ENCODE measurements around the gene CDK17. TPM values are rescaled to one million over a fixed set of nuclear protein-coding genes. Genes with fewer than 3 reads are reported as not detected.
A peak's percentile ranks its signal among the peaks of the same experiment; 100 is the strongest.
"Not testable (repeated sequence)": the region's sequence is repeated elsewhere in the genome, so short reads cannot be mapped to it uniquely, and the experiment has no call there.

Gene CDK17
- total RNA-seq, 2 experiments from 2014 or later: 41.5 to 42.5 TPM

DNA sequence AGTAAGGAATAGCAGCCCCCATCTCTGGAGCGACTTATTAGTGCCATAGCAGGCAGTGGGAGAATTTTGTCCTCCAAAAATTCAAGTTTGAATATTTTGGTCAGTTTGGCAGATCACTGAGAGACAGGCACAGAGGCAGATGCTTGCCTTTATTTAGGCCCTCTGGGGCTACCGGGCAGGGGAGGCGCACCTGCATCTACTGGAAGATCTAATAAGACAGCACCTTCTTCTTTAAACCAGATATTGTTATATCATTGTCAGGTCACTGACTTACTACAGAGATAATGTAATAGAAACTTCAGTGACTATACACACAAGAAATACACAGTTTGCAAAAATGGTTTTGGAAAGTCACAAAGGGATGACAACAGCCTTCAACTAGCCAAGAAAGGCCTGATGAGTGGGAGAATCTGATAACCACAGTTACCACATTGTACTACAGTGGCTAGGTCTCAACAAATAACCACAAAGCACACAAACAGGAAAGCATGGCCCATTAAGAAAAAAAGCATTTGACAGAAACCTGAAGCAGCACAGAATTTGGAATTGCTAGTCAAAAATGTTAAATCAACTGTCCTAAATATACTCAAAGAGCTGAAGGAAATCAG, 56.8 kb downstream of the CDK17 start:
- peaks cover 47% of the 10 kb centered on the region for H3K36me3 Mint-ChIP-seq (ENCODE audit: low read depth)
- peaks cover 22% of the 10 kb centered on the region for H3K9me3 Mint-ChIP-seq
- ChIA-PET POLR2A (interaction anchor here (0.7 to 1.8 kb wide), 4 partner anchors 8 to 54 kb away, joined by 3 to 4 read pairs (median 3); no protein-coding TSS in a partner anchor), CTCF (interaction anchor here (1.4 to 2.2 kb wide), 2 partner anchors 57 to 173 kb away, joined by 5 read pairs; partner anchors contain the start of gene CDK17)
- peak; percentile 20 for DNase-seq
- peaks cover 46% of the 10 kb centered on the region for H3K4me1 Mint-ChIP-seq
- H3K27ac Mint-ChIP-seq: peak overlapping the region; percentile 2
- no peak overlapping the region for H3K4me3 Mint-ChIP-seq
- no peaks in the 10 kb centered on the region for H3K27me3 Mint-ChIP-seq

- POLR2A ChIA-PET, H3K27me3 Mint-ChIP-seq, H3K27ac Mint-ChIP-seq, H3K4me3 Mint-ChIP-seq, CTCF ChIA-PET, DNase-seq: not testable (repeated sequence)
- peaks cover 50% of the 10 kb centered on the region for H3K36me3 Mint-ChIP-seq (ENCODE audit: low read depth)
- H3K4me1 Mint-ChIP-seq: peaks cover 40% of the 10 kb centered on the region
- H3K9me3 Mint-ChIP-seq: peaks cover 25% of the 10 kb centered on the region
Observed at GRCh38 chr12:96339666-96340065, 60.6 kb downstream of the CDK17 start.

- H3K36me3 Mint-ChIP-seq (ENCODE audit: low read depth): peaks cover 43% of the 10 kb centered on the region
Observed at GRCh38 chr12:96338852-96339471, 61.3 kb downstream of the CDK17 start.

DNA sequence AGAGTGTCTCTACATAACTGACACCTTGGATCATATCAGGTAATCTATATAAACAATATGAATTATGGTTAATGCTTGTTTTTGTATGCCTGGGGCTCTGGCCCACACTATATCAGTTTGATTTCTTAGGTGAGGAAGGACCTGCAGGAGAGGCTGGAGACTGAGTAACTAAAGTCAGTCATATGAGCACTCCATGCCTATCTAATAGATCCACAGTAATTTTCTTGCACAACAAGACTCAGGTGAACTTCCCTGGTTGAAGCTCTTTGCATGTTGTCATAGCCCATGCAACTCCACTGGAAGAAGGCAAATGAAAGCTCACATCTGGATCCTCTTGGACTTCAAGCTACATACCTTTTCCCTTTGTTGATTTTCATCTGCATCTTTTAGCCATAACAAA, 62.3 kb downstream of the CDK17 start:
- Mint-ChIP-seq H3K27ac (no peak overlapping the region), H3K9me3 (peaks cover 14% of the 10 kb centered on the region), H3K4me3 (no peak overlapping the region), H3K27me3 (no peaks in the 10 kb centered on the region), H3K36me3 (ENCODE audit: low read depth) (peaks cover 35% of the 10 kb centered on the region), H3K4me1 (peaks cover 32% of the 10 kb centered on the region)
- CTCF ChIA-PET: interaction anchor here (1.2 to 1.4 kb wide), 2 partner anchors 19 to 63 kb away, joined by 3 to 4 read pairs; partner anchors contain the start of gene CDK17
- no peak for DNase-seq
- POLR2A ChIA-PET: no interaction called here

More at GRCh38 chr12:96338852-96339471, 61.3 kb downstream of the CDK17 start:
- ChIA-PET CTCF (no interaction called here), POLR2A (no interaction called here)
- Mint-ChIP-seq H3K27ac (no peak overlapping the region), H3K27me3 (no peaks in the 10 kb centered on the region), H3K9me3 (peaks cover 19% of the 10 kb centered on the region), H3K4me3 (no peak overlapping the region), H3K4me1 (peaks cover 40% of the 10 kb centered on the region)
- no peak for DNase-seq

DNA sequence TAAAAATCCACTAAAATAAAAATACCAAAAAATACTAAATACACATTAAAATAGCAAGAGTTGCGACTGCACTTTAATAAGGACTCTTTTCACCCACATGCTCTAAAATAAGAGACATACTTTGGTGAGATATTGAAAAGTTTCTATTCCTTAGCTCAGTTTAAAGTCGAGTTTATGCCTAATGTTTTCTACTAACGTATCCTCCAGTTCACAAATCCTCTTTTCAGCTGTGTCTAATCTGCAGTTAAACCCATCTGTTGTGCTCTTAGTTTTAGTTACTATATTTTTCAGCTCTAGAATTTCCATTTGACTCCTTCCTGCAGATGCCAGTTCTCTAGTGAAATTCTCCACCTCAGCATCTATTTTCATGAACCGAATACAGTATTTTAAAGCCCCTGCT, 63.8 kb downstream of the CDK17 start:
- Mint-ChIP-seq H3K4me1 (peaks cover 28% of the 10 kb centered on the region), H3K36me3 (ENCODE audit: low read depth) (peaks cover 39% of the 10 kb centered on the region), H3K27me3 (no peaks in the 10 kb centered on the region), H3K9me3 (peaks cover 14% of the 10 kb centered on the region), H3K27ac (no peak overlapping the region), H3K4me3 (no peak overlapping the region)
- no peak for DNase-seq
- CTCF ChIA-PET: no interaction called here
- POLR2A ChIA-PET: no interaction called here

DNA sequence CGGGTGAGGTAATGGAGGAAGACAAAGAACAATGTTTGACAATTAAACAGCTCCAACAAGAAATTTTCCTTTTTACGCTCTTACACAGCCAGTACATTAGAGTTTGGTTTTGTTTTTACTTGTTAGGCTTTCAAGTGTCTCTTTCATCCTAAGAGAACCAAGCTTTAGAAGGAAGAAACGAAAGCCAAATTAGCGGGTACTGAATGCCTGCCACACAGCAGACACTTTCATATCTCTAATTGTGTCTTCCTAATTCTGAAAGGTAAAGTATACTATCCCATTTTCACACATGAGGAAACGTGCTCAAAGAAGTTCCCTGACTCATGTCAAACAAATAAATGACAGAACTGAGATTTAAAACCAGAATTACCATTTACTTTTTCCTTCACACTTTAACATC, 65.0 kb downstream of the CDK17 start:
- Mint-ChIP-seq H3K4me3 (no peak overlapping the region), H3K9me3 (peaks cover 14% of the 10 kb centered on the region), H3K36me3 (ENCODE audit: low read depth) (peaks cover 39% of the 10 kb centered on the region), H3K27ac (no peak overlapping the region), H3K4me1 (peaks cover 30% of the 10 kb centered on the region), H3K27me3 (no peaks in the 10 kb centered on the region)
- POLR2A ChIA-PET: interaction anchor here (0.9 to 1.0 kb wide), 2 partner anchors 9 to 63 kb away, joined by 3 read pairs; no protein-coding TSS in a partner anchor
- no peak for DNase-seq
- CTCF ChIA-PET: no interaction called here

DNA sequence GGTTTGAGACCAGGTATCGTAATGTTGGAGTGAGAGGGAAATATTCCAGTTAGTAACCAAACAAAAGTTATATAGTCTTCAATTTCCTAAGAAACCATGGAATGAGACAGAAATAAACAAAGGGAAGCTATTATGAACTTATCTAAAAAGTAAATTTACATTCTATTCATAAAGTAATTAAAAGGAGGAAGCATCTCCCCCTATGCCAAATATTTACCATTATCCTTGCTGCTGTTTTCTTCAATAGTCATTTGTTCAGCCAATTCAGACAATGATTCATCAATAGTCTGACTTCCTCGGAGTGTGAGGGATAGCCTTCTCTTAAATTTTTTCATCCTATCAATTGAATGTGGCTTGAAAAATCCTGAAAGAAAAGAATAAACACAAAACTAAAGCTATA, 65.7 kb downstream of the CDK17 start:
- Mint-ChIP-seq H3K36me3 (ENCODE audit: low read depth) (peaks cover 42% of the 10 kb centered on the region), H3K27ac (no peak overlapping the region), H3K27me3 (no peaks in the 10 kb centered on the region), H3K4me1 (peaks cover 38% of the 10 kb centered on the region), H3K4me3 (no peak overlapping the region), H3K9me3 (peaks cover 14% of the 10 kb centered on the region)
- DNase-seq: no peak
- ChIA-PET POLR2A (interaction anchor here (0.9 kb wide), 1 partner anchor 9 kb away, joined by 3 read pairs; no protein-coding TSS in a partner anchor), CTCF (interaction anchor here (0.9 kb wide), 1 partner anchor 66 kb away, joined by 3 read pairs; no protein-coding TSS in a partner anchor)

DNA sequence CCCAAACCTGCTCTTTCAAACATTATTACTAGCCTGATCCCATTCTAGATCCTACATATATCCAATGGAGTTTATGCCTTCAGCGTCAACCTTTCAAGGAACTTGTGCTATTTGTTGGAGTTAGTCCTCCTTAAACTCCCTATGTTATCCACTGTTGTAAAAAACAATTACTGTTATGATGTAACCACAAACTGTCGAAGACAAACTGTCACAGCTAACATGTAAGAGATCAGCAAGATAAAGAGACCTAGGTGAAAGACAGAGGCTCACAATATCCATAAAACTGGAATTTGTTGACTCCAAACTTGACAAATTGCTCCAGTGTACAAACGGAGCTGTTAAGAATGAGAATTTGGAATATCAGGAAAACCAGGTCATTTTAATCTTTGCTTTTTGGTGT, 70.7 kb downstream of the CDK17 start:
- H3K4me3 Mint-ChIP-seq: no peak overlapping the region
- H3K27me3 Mint-ChIP-seq: no peaks in the 10 kb centered on the region
- no peak for DNase-seq
- H3K4me1 Mint-ChIP-seq: peaks cover 43% of the 10 kb centered on the region
- ChIA-PET CTCF (interaction anchor here (0.8 to 1.1 kb wide), 2 partner anchors 69 to 71 kb away, joined by 3 read pairs; partner anchors contain the start of gene CDK17), POLR2A (no interaction called here)
- H3K36me3 Mint-ChIP-seq (ENCODE audit: low read depth): peaks cover 42% of the 10 kb centered on the region
- no peak overlapping the region for H3K27ac Mint-ChIP-seq
- H3K9me3 Mint-ChIP-seq: no peaks in the 10 kb centered on the region

DNA sequence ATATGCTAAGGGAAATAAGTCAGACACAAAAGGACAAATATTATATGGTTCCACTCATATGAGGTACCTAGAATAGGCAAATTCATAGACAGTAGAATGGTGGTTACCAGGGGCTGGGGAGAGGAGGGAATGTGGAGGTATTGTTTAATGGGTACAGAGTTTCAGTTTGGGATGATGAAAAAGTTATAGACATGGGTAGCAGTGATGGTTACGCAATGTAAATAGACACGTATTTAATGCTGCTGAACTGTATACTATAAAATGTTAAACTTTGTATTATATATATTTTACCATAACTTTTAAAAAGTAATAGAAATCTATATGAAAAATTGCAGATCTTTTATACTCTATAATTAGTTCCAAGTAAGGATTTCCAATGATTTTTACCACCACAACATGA, 71.2 kb downstream of the CDK17 start:
- Mint-ChIP-seq H3K4me3 (no peak overlapping the region), H3K27ac (no peak overlapping the region), H3K9me3 (no peaks in the 10 kb centered on the region), H3K27me3 (no peaks in the 10 kb centered on the region), H3K4me1 (peaks cover 40% of the 10 kb centered on the region), H3K36me3 (ENCODE audit: low read depth) (peaks cover 45% of the 10 kb centered on the region)
- DNase-seq: no peak
- ChIA-PET POLR2A (no interaction called here), CTCF (no interaction called here)

DNA sequence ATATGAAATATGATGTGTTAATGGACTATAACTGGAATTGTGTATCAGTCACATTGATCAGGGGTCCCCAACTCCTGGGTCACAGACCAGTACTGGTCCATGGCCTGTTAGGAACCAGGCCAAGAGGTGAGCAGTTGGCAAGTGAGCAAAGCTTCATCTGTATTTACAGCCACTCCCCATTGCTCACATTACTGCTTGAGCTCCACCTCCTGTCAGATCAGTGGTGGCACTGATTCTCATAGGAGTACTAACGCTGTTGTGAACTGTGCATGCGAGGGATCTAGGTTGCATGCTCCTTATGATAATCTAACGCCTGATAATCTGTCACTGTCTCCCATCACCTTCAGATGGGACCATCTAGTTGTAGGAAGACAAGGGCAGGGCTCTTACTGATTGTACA, 72.3 kb downstream of the CDK17 start:
- H3K4me3 Mint-ChIP-seq: no peak overlapping the region
- H3K27me3 Mint-ChIP-seq: no peaks in the 10 kb centered on the region
- peaks cover 54% of the 10 kb centered on the region for H3K36me3 Mint-ChIP-seq (ENCODE audit: low read depth)
- ChIA-PET CTCF (no interaction called here), POLR2A (no interaction called here)
- no peak overlapping the region for H3K27ac Mint-ChIP-seq
- DNase-seq: no peak
- H3K4me1 Mint-ChIP-seq: peaks cover 37% of the 10 kb centered on the region
- H3K9me3 Mint-ChIP-seq: no peaks in the 10 kb centered on the region

DNA sequence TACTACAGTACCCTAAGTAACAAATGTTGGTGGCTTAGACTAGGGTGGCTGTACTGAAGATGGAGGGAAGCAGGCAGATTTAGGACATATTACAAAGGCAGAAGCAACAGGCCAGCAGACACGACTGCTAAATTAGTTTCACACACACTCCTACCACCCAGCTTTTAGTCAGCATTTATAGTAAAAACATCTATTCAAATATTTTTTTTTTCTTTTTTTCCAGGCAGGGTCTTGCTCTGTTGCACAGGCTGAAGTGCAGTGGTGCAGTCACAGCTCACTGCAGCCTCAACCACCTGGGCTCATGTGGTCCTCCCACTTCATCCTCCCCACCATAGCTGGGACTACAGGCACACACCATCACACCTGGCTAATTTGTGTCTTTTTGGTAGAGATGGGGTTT, 72.9 kb downstream of the CDK17 start:
- Mint-ChIP-seq H3K27me3 (no peaks in the 10 kb centered on the region), H3K36me3 (ENCODE audit: low read depth) (peaks cover 56% of the 10 kb centered on the region), H3K4me1 (peaks cover 37% of the 10 kb centered on the region), H3K9me3 (no peaks in the 10 kb centered on the region), H3K27ac (no peak overlapping the region), H3K4me3 (no peak overlapping the region)
- DNase-seq: no peak
- POLR2A ChIA-PET: no interaction called here
- CTCF ChIA-PET: no interaction called here

DNA sequence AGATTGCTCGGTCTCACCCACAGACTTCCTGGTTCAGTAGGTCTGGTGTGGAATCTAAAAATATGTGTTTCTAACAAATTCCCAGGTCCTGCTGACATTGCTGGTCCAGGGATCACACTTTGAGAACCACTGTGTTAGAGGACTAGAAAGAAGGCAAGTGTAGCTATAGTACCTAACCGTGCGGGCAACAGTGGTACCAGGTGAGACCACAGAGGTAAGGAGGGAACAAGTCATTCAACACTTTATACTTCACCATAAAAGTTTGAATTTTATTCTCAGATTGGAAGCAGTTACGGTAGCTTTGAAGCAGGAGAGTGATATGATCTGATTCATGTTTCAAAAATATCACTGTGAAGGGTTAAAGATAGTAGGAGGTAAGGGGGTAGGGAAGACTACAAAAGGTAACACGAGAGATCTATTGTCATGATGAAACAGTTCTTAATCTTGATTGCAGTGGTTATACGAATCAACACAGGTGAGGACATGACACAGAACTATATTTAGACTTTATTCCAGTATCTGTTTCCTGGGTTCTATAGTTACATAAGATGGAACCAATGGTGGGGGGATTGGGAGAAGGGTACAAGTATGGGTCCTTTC, 73.5 kb downstream of the CDK17 start:
- Mint-ChIP-seq H3K27ac (no peak overlapping the region), H3K9me3 (peaks cover 3% of the 10 kb centered on the region), H3K36me3 (ENCODE audit: low read depth) (peaks cover 59% of the 10 kb centered on the region), H3K4me3 (no peak overlapping the region), H3K27me3 (no peaks in the 10 kb centered on the region), H3K4me1 (peaks cover 40% of the 10 kb centered on the region)
- CTCF ChIA-PET: interaction anchor here (0.7 kb wide), 1 partner anchor 30 kb away, joined by 3 read pairs; no protein-coding TSS in a partner anchor
- POLR2A ChIA-PET: no interaction called here
- no peak for DNase-seq

GRCh38 chr12:96323906-96324305, 76.3 kb downstream of the CDK17 start:
- ChIA-PET CTCF (no interaction called here), POLR2A (no interaction called here)
- no peak for DNase-seq

More at GRCh38 chr12:96323906-96324305, 76.3 kb downstream of the CDK17 start:
- peaks cover 47% of the 10 kb centered on the region for H3K36me3 Mint-ChIP-seq (ENCODE audit: low read depth)
- no peak overlapping the region for H3K4me3 Mint-ChIP-seq
- H3K9me3 Mint-ChIP-seq: peaks cover 3% of the 10 kb centered on the region
- H3K4me1 Mint-ChIP-seq: peaks cover 27% of the 10 kb centered on the region
- H3K27me3 Mint-ChIP-seq: no peaks in the 10 kb centered on the region
- H3K27ac Mint-ChIP-seq: no peak overlapping the region

Data from activated CD4-positive, alpha-beta memory T cell treated with anti-CD3 and anti-CD28 coated beads, Interleukin-2, amount 10 ng/mL, durations not matched to agents 7 days and 5 days (primary cell).